GM23338 (cell line): Measurements from ENCODE around the gene RGS3. TPM values are rescaled to one million over a fixed set of nuclear protein-coding genes. Genes with fewer than 3 reads are reported as not detected.
A peak's percentile ranks its signal among the peaks of the same experiment; 100 is the strongest.

ENCODE experiments used
- ATAC-seq: fragments of 200-7000 bp; cut with Tn5 transposase; 3 replicates; pipeline ENCODE4 v1.9.1; 2020
- DNase-seq: peaks from one replicate; pipeline ENCODE4 v3.0.0-alpha.2; 2015; ENCODE audit warnings: low spot score
- H2AFZ ChIP-seq: fragments of 200-600 bp; sonication (generic); 2 replicates; pipeline ENCODE4 v1.8.0; 2016; ENCODE audit warnings: antibody characterized with exemption, mild to moderate bottlenecking, moderate library complexity
- H3F3A ChIP-seq: fragments of 200-600 bp; sonication (generic); replicated peaks from 2 replicates; pipeline ENCODE4 v1.8.0; 2017; ENCODE audit warnings: antibody characterized with exemption, mixed run types, low read depth
- H3K27ac ChIP-seq: fragments of 200-600 bp; sonication (generic); 2 replicates; pipeline ENCODE4 v1.6.1; 2016; ENCODE audit warnings: low read depth
- H3K27me3 ChIP-seq: fragments of 200-600 bp; sonication (generic); 2 replicates; pipeline ENCODE4 v1.8.0; 2016; ENCODE audit warnings: mild to moderate bottlenecking, mixed run types, moderate library complexity; ENCODE audit not compliant: insufficient read depth
- H3K36me3 ChIP-seq: fragments of 200-600 bp; sonication (generic); 2 replicates; pipeline ENCODE4 v1.8.0; 2016; ENCODE audit warnings: mild to moderate bottlenecking; ENCODE audit not compliant: insufficient read depth
- H3K4me1 ChIP-seq: fragments of 200-600 bp; sonication (generic); 2 replicates; pipeline ENCODE4 v1.8.0; 2016; ENCODE audit warnings: mild to moderate bottlenecking, moderate library complexity; ENCODE audit not compliant: insufficient read depth
- H3K4me2 ChIP-seq: fragments of 200-600 bp; sonication (generic); 2 replicates; pipeline ENCODE4 v1.7.1; 2017; ENCODE audit warnings: mixed run types
- H3K4me3 ChIP-seq: fragments of 200-600 bp; sonication (generic); 2 replicates; pipeline ENCODE4 v1.6.1; 2016; ENCODE audit warnings: mixed run types
- H3K79me2 ChIP-seq: fragments of 200-600 bp; sonication (generic); replicated peaks from 2 replicates; pipeline ENCODE4 v1.8.0; 2017; ENCODE audit warnings: mild to moderate bottlenecking; ENCODE audit not compliant: insufficient read depth
- H3K9me2 ChIP-seq: fragments of 200-600 bp; sonication (generic); 2 replicates; pipeline ENCODE4 v1.8.0; 2017; ENCODE audit not compliant: insufficient read depth
- H4K20me1 ChIP-seq: fragments of 200-600 bp; sonication (generic); replicated peaks from 2 replicates; pipeline ENCODE4 v1.8.0; 2017; ENCODE audit warnings: mild to moderate bottlenecking; ENCODE audit not compliant: insufficient read depth
- H3K27ac Mint-ChIP-seq: 2 replicates; pipeline ENCODE4 v1.8.0; 2020; ENCODE audit warnings: inconsistent platforms, mild to moderate bottlenecking, moderate library complexity, mixed read lengths
- H3K27me3 Mint-ChIP-seq: 3 replicates; pipeline ENCODE4 v1.8.0; 2022; ENCODE audit warnings: low read depth, mild to moderate bottlenecking, moderate library complexity, mixed read lengths, inconsistent platforms; ENCODE audit not compliant: insufficient read depth, poor library complexity
- H3K36me3 Mint-ChIP-seq: 3 replicates; pipeline ENCODE4 v1.8.0; 2021; ENCODE audit warnings: low read depth, mild to moderate bottlenecking, inconsistent platforms, moderate library complexity, mixed read lengths
- H3K4me1 Mint-ChIP-seq: 3 replicates; pipeline ENCODE4 v1.8.0; 2020; ENCODE audit warnings: mild to moderate bottlenecking, inconsistent platforms, mixed read lengths
- H3K4me3 Mint-ChIP-seq: 3 replicates; pipeline ENCODE4 v1.8.0; 2021; ENCODE audit warnings: moderate library complexity, mild to moderate bottlenecking, inconsistent platforms, mixed read lengths
- H3K9me3 Mint-ChIP-seq: 3 replicates; pipeline ENCODE4 v1.8.0; 2020; ENCODE audit warnings: moderate library complexity, mild to moderate bottlenecking, inconsistent platforms, mixed read lengths
- CTCF ChIP-seq, 2 experiments: fragments of 200-600 bp in 1 of 2; sonication (generic) in 1 of 2; conservative IDR thresholded peaks; 2 replicates each; pipeline versions ENCODE4 v1.5.1 to v1.6.1; 2016 to 2017; ENCODE audit warnings: antibody characterized with exemption in 2 of 2, low read depth in 2 of 2, mild to moderate bottlenecking in 2 of 2, moderate library complexity in 1 of 2
- ETS1 ChIP-seq: IDR thresholded peaks from 2 replicates; pipeline ENCODE4 v1.6.1; 2016; ENCODE audit warnings: antibody characterized with exemption
- EZH2 ChIP-seq: fragments of 200-600 bp; sonication (generic); IDR thresholded peaks from one replicate; pipeline ENCODE4 v1.8.0; 2017; ENCODE audit warnings: antibody characterized with exemption, mild to moderate bottlenecking, low read depth; ENCODE audit not compliant: unreplicated experiment
- EZH2phosphoT487 ChIP-seq: fragments of 200-600 bp; sonication (generic); IDR thresholded peaks from one replicate; pipeline ENCODE4 v1.8.1; 2018; ENCODE audit warnings: antibody characterized with exemption; ENCODE audit not compliant: unreplicated experiment
- NANOG ChIP-seq: IDR thresholded peaks from 2 replicates; pipeline ENCODE4 v1.6.1; 2016; ENCODE audit warnings: antibody characterized with exemption, borderline replicate concordance
- REST ChIP-seq: IDR thresholded peaks from one replicate; pipeline ENCODE4 v1.6.1; 2018; ENCODE audit warnings: antibody characterized with exemption; ENCODE audit not compliant: unreplicated experiment
- STAT1 ChIP-seq: IDR thresholded peaks from one replicate; pipeline ENCODE4 v1.6.1; 2016; ENCODE audit warnings: antibody characterized with exemption; ENCODE audit not compliant: unreplicated experiment
- ZNF114 ChIP-seq: fragments of 250-450 bp; sonication (Bioruptor Pico); IDR thresholded peaks from 2 replicates; pipeline ENCODE4 v1.5.0; 2020; ENCODE audit warnings: mild to moderate bottlenecking, moderate library complexity
- ZNF331 ChIP-seq: fragments of 250-450 bp; sonication (Bioruptor Pico); IDR thresholded peaks from 2 replicates; pipeline ENCODE4 v1.5.0; 2020; ENCODE audit warnings: low read depth, mild to moderate bottlenecking, moderate library complexity
- ZNF462 ChIP-seq: fragments of 250-450 bp; sonication (Bioruptor Pico); IDR thresholded peaks from 2 replicates; pipeline ENCODE4 v1.5.0; 2020; ENCODE audit warnings: mild to moderate bottlenecking, moderate library complexity
- polyA plus RNA-seq: library from polyadenylated mRNA; unstranded; fragments of >200 nt; fragmentation: Nextera tagmentation; extraction: Ambion mirVana; gene quantifications from 2 replicates; pipeline ENCODE4 v1.2.1, GENCODE V29; 2016
- total RNA-seq: library from RNA; depleted of rRNA; stranded (reverse); fragments of >200 nt; shearing (Covaris generic); gene quantifications from 2 replicates; pipeline ENCODE4 v1.2.3, GENCODE V29; 2014

RGS3 gene
- total and polyA plus RNA-seq, 2 experiments from 2014 or later = 14.2 to 24.3 TPM

- no peaks in the 10 kb centered on the region for H3K36me3 ChIP-seq
- Mint-ChIP-seq H3K27ac (0 out of 2 replicates have a peak overlapping the region, but pooled peaks have one; percentile 27), H3K27me3 (peaks cover 6% of the 10 kb centered on the region), H3K9me3 (no peaks in the 10 kb centered on the region), H3K4me3 (no peak overlapping the region), H3K36me3 (no peaks in the 10 kb centered on the region), H3K4me1 (peaks cover 15% of the 10 kb centered on the region)
- no peaks in the 10 kb centered on the region for H3K79me2 ChIP-seq
- no peak overlapping the region for H3K4me3 ChIP-seq
- no peaks in the 10 kb centered on the region for H3K27me3 ChIP-seq
- H4K20me1 ChIP-seq = no peaks in the 10 kb centered on the region
- no peak overlapping the region for H3K4me2 ChIP-seq
- H3K4me1 ChIP-seq = no peaks in the 10 kb centered on the region
- H3K9me2 ChIP-seq = no peaks in the 10 kb centered on the region
- H3F3A ChIP-seq = no peaks in the 10 kb centered on the region
- no peak for TF ChIP-seq ZNF331 (CRISPR knock-in tag)
- no peak for TF ChIP-seq ZNF462 (CRISPR knock-in tag)
- no peak for TF ChIP-seq STAT1
- no peak for TF ChIP-seq CTCF (conservative IDR thresholded peaks at IDR 0.05; ENCODE audit: low read depth in 2 of 2)
- TF ChIP-seq ZNF114 (CRISPR knock-in tag) = no peak
- no peak for TF ChIP-seq EZH2phosphoT487
- TF ChIP-seq REST = no peak
- TF ChIP-seq ETS1 = no peak
- TF ChIP-seq EZH2 = no peak
- TF ChIP-seq NANOG = no peak
- ATAC-seq (peak; percentile 25; the same call in 1 of the 3 replicates), DNase-seq (no peak)
- H3K27ac ChIP-seq = no peak overlapping the region
- no peak overlapping the region for H2AFZ ChIP-seq
These were observed 62.3 kb downstream of the RGS3 start for GRCh38 chr9:113525831-113526230.
